SK-N-SH (cell line): ENCODE results near the gene DGKI.

ENCODE experiments used
- CTCF ChIP-seq: fragments of 200-600 bp; sonication (generic); IDR thresholded peaks from 2 replicates; pipeline ENCODE4 v1.6.1; 2017; ENCODE audit warnings: antibody characterized with exemption, mild to moderate bottlenecking, moderate library complexity
- FOXJ3 ChIP-seq: sonication (generic); formaldehyde crosslinking; IDR thresholded peaks from 2 replicates; pipeline ENCODE4 v1.5.1; 2020; ENCODE audit warnings: mild to moderate bottlenecking, missing genetic modification reagents
- FOXM1 ChIP-seq: IDR thresholded peaks from 2 replicates; pipeline ENCODE4 v1.4.0; 2012; ENCODE audit warnings: low read depth, mild to moderate bottlenecking
- GABPA ChIP-seq: IDR thresholded peaks from 2 replicates; pipeline ENCODE4 v1.4.0; 2012; ENCODE audit warnings: low read depth, mild to moderate bottlenecking
- PBX3 ChIP-seq: IDR thresholded peaks from 2 replicates; pipeline ENCODE4; 2012
- RCOR1 ChIP-seq: fragments of 150-350 bp; IDR thresholded peaks from 2 replicates; pipeline ENCODE4 v1.6.1; 2017; ENCODE audit warnings: antibody characterized with exemption, low read length
- TAF1 ChIP-seq: IDR thresholded peaks from 2 replicates; pipeline ENCODE4 v1.6.1; 2012; ENCODE audit warnings: low read depth, mild to moderate bottlenecking, low read length, moderate library complexity, borderline replicate concordance
- YY1 ChIP-seq: IDR thresholded peaks from 2 replicates; pipeline ENCODE4 v1.4.0; 2012; ENCODE audit warnings: low read depth, mild to moderate bottlenecking
- TF ChIP-seq, protein P1 (sequence below): fragments of 150-350 bp; IDR thresholded peaks from 2 replicates; pipeline ENCODE4 v1.6.1; 2017; ENCODE audit warnings: antibody characterized with exemption, low read length, low read depth, borderline replicate concordance

DNA sequence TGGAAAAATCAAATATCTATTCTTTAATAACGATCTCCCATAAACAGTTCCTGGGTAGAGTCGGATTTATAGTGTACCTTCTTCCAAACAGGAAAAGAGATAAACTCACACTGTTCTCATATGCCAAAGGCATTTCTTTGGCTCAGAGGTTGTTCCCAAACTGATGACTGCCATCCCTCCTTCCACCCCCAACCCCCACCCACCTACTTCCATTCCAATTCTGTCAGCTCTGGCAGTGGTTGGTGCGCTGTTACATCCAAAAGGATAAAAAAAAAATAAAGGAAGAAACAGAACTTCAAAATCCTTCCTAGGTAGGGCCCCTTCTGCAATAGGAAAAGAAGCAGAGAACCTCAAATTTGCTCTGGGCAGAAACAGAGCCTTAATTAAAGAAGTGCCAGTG, 104.7 kb downstream of the DGKI start:
- TF ChIP-seq YY1 (no peak), CTCF (no peak), PBX3 (no peak), GABPA (no peak), RCOR1 (no peak), FOXM1 (no peak), FOXJ3 (CRISPR knock-in tag) (no peak), TAF1 (no peak)
- TF ChIP-seq, protein P1, sequence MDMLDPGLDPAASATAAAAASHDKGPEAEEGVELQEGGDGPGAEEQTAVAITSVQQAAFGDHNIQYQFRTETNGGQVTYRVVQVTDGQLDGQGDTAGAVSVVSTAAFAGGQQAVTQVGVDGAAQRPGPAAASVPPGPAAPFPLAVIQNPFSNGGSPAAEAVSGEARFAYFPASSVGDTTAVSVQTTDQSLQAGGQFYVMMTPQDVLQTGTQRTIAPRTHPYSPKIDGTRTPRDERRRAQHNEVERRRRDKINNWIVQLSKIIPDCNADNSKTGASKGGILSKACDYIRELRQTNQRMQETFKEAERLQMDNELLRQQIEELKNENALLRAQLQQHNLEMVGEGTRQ: no peak
